Myocyte (in vitro differentiated cells): ENCODE data around the gene TEAD4. TPM values are rescaled to one million over a fixed set of nuclear protein-coding genes. Genes with fewer than 3 reads are reported as not detected.

Experiments
- DNase-seq: peaks from one replicate; pipeline ENCODE4 v3.0.0-alpha.2; 2012; ENCODE audit warnings: low read depth
- total RNA-seq: library from RNA; depleted of rRNA; stranded (reverse); fragments of >200 nt; gene quantifications from 2 replicates; pipeline ENCODE4 v1.2.3, GENCODE V29; 2014

TEAD4 gene
- total RNA-seq, 1 donor from 2014 or later = 328 TPM

DNA sequence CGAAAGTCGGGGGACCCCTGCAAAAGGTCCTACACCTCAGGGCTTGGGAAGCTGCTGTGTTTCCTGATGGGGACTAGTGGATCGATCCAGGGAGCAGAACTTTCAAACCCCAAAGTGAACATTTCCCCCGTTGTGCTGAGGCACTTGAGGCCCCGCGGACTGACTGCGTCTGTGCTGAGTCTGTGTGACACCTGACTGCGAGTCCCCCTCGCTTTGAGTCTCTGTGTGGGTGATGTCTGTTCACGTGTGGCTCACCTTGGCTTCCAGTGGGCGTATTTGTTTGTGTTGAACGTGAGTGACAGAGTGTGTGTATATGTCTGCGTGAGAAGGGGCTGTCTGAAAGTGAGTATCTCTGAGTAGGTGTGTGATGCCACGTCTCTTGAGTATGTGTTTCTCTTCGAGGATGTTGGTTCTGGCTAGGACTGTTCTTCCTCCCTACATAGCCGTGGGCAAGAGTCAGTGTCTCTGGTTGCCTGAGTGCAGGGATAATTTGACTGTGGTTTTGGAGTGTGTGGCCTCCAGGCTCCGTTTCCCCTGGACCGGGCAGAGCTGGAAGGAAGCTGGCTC, 1.3 kb downstream of the TEAD4 start:
- peak; percentile 55 for DNase-seq

DNA sequence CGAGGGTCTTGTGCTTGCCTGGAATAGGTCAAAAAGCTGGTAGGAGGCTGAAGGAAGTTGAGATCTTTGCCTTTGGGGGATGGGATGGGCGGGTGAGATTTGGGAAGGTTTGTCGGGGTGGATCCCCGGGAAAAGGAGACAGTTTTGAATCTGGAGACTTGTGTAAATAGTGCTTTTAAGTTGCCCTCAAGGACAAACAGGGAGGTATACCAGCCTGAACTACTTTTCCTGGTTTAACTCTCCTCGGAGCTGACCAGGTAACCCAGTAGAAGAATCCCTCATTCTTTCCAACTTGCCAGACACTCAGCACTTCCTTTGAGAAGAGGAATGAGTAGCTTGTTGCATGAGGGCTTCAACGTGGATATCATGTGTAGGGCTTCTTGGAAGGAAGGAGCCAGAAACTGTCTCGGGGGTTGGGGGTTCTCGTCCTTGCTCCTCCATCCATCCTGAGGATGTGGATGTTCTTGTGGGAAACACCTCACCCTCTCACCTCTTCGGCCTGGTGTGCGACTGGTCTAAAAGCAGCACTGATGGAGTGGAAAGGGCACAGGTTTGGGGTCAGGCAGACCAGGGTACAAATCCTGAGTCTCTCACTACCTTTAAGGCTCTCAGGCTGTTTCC, 1.9 kb downstream of the TEAD4 start:
- DNase-seq = peak; percentile 44

DNA sequence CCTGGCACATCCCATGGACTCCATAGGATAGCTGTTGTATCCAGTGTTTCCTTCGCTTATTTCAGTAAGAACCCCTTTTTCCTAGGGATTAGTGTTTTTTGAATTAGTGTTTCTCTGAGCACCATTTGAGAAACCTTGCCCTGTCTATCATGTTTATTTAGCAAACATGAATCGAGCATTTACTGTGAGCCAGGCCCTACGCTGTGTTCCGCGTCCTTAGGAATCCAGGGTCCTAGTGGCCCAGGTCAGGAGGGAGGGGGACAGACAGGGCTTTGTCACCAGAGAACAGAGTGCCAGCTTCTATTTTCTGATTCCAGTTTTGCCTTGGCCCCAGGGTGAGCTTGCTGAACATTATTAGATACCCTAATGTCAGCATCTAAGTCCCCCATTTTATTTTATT, 2.5 kb downstream of the TEAD4 start:
- DNase-seq = peak; percentile 48

DNA sequence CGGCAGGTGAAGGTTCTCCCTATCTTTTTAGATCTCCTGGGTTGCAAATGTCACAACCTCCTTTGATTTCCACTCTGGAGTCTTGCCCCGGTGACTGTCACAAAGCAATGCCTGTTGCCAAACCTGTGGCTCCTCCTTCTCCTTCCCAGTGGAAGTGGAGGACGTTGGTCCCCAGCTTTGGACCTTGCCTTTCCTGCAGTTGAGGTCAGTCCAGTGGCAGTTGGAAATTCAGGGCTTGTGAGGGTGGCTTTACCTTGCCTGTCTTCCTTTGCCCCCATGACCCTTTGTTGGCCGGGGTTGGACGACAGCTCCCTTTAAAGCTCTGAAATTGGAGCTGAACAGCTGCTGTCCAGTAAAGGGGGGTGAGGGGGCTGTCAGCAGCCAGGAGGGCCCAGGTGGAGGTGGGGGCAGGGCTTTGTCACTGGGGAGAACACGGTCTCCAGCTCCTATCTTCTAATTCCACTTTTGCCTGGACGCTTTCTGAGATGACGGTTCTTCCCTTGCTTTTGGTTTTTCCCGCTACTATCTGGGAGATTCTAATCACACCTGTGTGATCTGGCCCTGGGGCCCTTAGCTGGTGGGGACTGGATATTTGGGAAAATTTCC, 4.1 kb downstream of the TEAD4 start:
- DNase-seq = peak; percentile 79

DNA sequence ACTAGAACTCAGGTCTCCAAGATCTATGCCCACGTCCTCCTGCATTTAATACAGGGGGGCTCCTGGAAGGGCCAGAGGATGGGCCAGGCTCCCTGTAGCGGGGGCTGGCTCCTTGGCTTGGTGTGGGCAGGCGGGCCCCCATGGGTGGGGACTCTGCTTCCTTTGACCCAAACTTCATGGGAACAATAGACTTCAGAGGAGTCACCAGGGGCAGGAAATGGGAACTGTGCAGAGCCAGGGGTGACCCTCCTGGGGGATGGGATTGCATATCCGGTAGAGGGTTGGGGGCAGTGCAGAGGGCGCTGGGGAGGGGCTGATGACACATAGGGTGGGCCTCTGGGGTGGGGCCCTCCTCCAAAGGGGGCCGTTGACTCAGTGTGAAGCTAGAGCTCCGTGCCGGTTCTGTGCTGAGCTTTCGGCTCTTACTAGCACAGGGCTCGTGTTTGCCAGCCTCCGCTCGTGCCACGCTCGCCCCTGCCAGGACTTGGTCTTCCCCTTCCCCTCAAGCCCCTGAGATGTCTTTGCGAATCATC, 4.6 kb downstream of the TEAD4 start:
- peak; percentile 59 for DNase-seq

DNA sequence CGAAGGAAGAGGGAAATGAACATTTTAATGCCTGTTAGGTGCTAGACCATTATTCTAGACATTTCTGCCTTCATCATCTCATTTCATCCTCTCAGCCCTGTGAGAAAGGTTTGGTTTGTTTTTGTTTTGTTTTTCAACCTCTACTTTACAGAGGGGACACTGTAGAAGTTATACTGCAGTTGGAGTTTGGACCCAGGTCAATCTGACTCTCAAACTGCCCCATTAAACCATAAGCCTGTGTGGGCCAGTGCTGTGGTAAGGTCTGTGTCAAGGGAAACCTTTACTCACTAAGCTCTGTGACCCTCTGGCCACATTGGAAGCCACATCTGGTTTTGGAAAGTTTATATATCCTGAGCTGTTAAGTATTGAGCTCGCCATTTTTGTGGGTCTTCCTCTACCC, 8.5 kb downstream of the TEAD4 start:
- peak; percentile 47 for DNase-seq

DNA sequence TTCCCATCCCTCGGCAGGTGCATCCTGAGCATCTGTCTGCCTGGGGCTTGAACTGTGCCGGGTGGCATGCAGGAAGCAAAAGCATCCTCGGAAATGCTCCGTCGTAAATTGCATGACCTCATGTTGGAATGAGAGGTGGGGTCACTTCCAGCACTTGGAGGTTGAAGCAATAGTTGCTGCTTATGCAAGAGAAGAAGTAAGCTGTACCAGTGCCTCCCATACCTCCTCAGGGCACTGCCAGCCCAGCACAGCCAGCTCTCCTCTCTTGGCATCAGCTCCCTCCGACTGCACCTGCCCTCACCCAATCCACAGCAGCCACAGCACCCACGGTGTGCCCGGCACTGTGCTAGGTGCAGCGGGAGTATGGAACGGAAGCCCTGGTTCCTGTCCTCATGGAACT, 11.5 kb downstream of the TEAD4 start:
- no peak for DNase-seq

DNA sequence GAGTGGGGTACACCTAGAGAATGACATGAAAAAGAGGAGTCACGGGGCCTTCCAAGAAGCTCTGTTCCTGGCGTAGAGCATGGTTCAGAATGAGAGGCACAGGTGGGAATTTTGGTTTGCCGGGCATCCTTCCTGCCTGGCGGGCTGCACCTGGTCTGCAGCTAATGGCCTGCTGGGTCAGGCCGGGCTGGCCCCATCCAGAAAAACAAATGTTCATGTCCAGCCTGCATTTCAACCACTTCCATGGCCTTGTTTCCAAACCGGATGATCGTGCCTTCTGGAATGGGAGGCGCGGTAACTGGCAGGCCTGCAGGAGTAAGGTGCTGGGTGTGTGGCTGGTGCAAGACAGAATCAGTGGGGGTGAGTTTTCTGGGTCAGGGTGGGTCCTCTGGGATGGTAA, 14.4 kb downstream of the TEAD4 start:
- peak; percentile 73 for DNase-seq

DNA sequence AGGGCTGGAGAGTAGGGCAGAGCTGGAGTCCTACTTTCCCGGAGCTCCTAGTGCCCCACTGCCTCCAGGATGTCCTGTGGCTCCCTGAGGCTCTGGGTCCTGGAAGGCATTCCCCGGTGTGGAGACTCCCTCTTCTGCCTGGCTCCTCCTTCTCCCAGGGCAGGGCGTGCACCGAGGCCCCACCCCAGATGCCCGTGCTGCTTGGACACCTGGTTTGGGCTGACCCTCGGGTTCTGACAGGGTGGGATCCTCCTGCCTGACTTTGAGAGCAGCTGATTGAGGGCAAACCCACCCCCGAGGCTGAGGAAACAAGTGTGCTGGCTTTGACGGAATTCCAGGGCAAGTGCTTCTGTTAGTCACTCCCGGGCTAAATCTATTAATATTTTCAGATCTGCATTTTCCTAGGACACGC, 15.4 kb downstream of the TEAD4 start:
- DNase-seq = peak; percentile 97

DNA sequence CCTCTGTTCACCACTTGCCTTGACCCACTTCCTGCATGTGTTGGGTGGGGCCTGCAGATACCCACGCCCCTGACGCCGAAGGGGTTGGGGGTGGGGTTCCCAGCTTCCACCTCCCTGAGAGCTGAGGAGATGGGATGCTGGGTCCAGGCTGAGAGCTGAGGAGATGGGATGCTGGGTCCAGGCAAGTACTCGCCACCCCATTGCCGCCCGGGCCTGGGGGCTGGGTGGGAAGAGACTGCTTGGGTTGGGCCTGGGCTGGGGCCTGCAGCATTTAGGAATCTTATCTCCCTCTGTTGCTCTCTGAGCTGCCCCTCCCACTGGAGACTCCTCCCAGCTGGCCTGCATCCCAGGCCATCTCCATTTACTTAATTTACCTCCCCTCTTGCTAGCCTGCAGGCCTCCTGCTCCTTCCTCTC, 17.4 kb downstream of the TEAD4 start:
- peak; percentile 59 for DNase-seq

DNA sequence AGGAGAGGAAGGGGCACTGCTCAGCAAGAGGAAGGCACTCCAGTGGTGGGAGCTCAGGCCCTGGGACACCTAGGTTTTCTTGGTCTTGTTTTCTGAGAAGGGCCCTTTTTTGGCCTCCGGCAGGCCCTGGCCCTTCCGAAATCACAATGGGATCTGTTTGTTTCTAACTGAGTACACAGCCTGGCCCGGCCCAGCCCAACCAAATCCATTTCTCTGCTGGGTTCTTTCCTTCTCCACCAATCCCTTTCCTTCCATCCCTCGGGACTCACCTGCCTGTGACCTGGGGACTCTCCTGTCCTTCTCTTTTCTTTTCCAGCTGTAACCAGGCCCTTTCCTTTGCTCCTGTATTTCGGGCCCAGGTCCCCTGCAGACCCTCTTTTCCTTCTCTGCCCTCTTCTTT, 18.6 kb downstream of the TEAD4 start:
- DNase-seq = no peak

DNA sequence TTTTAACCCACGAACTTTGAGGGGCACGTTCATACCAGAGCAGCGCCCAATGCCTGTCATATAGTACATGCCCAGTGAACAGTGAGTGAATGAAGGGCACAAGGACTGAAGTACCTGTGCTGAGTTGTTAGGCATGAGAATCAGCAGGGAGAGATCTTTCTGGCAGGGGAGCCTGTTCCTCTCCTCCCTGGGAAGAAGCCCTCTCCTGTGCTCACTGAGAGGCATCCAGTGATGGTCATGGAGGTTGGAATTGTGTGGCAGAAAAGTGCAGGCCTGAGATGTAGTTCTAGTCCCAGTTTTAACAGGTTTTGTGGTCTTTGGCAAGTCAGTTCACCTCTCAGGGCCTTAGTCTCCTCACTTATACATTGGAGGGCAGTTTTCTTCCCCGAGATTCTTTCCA, 20.6 kb downstream of the TEAD4 start:
- DNase-seq = no peak

DNA sequence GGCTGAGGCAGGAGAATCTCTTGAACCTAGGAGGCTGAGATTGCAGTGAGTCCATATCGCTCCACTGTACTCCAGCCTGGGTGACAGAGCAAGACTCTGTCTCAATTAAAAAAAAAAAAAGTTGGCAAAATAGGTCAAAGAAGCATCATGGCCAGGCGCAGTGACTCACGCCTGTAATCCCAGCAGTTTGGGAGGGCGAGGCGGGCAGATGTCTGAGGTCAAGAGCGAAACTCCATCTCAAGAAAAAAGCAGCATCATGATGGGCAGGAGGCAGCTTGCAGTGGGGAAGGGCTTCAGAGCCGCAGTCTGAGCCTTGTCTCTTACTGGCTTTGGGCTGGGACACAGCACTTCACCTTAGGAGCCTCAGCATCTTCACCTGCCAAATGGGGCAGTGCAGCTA, 21.4 kb downstream of the TEAD4 start:
- DNase-seq = peak; percentile 72

DNA sequence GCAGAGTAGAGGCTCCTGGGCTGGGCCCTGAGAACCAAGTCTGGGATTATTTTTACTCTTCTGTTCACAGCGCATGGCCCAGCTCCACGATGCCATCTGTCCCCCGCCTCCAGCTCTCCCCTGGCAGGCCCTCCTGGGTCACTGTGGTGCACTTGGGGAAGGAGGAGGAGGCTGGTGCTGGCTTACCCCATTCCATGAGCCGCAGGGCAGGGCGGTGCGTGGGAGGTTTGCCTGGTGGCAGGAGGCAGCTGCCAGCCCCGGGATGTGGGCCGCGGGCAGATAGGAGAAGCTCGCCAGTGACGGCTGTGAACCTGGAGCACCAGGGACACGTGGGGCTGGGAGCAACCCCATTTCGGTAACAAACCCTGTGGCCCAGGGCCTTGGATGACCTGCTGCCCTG, 23.2 kb downstream of the TEAD4 start:
- DNase-seq = peak; percentile 97

DNA sequence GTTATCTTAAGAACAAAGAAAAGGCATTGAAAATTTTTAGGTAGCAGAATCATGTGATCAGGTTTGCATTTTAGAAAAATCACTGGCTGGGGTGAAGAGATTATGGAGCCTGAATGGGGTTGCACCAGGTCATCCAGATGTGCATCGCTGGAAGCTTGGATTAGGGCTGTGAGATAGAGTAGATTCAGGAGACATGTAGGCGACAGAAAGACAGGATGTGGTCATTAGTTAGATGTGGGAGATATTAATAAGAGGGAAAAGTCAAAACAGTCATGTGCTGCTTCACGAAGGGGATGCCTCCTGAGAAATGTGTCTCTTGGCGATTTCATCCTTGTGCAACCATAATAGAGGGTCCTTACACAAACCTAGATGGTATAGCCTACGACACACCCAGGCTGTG, 25.1 kb downstream of the TEAD4 start:
- no peak for DNase-seq

DNA sequence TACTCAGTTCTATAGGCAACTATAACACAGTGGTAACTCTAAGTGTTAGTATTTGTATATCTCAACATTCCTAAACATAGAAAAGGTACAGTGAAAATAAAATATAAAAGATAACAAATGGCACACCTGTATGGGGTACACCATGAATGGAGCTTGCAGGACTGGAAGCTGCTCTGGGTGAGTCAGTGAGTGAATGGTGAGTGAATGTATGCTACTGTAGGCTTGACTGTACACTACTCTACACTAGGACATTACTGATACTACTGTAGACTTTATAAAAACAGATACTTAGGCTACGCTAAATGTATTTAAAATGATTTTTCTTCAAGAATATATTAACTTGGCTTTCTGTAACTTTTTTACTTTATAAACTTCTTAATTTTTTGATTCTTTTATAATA, 25.5 kb downstream of the TEAD4 start:
- no peak for DNase-seq

DNA sequence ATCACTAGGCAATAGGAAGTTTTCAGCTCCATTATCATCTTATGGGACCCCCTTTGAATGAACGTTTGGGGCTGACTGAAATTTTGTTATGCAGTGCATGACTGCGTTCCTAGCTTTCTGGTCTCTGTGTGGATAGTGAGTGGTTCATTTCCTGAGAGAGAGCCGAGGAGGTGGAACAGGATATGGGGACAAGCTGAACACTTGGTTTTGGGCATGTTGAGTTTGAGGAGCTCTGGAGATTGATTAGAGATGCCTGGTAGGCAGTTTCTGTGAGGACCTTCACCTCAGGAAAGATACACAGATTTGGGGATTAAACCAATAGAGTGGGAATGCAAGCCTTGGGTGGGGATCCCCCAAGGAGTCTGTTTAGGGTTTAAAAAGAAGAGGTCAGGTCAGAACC, 27.7 kb downstream of the TEAD4 start:
- DNase-seq = no peak

DNA sequence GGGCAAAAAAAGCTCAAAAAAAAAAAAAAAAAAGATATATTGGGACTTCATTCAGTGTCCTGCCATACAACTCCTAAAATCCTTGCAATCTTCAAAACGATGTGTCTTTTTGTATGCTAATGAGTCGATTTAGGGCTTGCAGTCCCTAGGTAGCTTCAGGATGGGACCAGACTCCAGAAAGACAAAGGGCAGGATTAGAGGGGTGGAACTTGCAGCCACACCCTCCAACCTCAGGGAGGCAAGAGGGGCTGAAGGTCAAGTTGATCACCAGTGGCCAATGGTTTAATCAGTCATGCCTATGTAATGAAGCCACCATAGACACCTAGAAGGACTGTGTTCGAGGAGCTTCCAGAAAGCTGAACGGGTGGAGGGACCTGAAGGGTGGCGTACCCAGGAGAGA, 29.3 kb downstream of the TEAD4 start:
- DNase-seq = no peak

DNA sequence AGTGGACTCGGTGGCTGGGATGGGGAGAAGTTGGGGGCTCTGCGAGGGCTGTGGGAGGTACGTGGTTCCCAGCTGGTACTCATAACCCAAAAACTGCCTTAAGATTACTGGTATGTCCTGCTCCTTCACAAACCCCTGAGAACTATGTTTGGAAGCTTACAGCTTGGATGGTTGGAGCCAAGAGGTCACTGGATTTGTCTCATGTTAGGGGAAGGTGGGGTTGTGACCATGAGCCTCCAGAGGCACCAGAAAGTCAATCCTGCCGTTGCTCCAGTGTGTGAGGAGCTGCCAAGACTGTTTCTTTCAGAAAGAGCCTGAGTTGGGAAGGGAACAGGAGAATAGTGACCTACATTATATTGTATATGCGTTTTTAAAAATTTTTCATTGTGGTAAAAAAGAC, 33.5 kb downstream of the TEAD4 start:
- no peak for DNase-seq

DNA sequence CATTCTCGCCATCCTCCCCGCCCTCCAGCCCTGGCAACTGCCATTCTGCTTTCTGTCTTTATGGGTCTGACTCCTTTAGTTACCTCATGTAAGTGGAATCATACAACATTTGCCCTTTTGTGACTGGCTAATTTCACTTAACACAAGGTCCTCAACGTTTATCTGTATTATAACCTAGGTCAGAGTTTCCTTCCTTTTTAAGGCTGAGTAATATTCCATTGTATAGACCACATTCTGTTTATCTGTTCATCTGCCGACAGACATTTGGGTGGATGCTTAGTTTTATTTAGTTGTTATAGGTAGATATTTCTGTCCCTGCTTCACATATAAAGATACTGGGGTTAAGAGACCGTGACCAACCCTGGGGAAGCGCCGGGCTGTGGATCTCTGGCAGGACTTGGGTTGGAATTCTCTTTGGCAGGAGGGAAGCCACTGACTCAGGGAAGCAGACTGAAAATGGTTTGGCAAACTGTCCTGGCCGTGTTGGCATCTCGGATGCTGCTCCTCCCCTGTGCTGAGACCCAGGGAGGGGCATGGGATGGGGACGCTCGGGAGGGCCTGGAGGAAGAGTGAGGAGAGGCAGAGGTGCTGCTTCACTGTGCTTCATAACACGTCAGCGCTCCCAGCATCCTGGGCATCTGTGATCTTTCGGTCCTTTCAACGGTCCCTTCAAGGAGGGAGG, 38.9 kb downstream of the TEAD4 start:
- peak; percentile 72 for DNase-seq

DNA sequence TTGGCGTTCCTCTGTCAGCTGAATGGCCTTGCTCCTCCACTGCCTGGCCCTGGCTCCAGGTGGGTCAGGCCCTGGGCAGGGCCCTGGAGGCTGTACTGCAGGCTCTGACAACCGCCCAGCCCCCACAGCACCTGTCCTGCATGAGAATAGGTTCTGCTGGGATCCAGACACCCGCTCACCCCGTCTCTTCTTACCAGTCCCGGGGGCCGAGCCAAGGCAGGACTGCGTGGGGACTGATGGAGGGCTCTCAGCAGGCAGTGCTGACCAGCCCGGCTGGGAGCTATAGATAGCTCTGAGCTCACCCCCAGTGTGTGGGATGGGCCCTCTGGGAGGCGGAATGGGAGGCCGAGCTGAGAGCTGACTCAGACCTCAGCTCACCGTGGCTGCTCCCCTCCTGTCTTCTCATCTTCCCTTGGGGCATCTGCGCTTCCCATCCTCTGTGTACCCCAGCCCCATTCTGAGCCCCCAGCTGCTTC, 39.6 kb downstream of the TEAD4 start:
- DNase-seq = peak; percentile 98

DNA sequence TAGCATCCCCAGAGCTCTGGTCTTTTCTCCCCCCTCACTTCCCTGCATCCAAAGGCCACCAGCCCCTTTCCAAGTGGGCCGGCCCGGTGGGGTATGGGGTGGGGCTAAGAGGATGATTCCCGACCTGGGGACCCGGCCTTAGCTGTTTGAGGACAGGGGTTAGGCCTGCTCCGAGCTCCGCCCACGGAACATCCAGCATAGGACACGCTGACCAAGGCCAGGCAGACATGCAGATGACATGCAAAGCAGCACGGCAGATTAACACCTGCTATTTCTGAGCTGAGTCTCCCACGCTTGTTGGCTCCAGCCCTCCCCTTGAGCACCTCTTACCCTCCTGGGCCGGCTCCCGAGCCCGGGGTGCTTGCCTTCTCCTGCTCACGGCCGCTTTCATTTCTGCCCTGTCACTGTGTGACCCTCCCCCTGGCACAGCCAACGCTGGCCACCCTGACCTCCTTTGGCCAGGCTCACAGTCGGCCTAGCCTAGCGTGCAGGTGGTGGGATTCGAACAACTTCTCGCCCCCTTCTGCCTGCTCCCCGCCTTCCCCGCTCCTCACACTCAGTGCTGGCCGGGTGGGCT, 40.2 kb downstream of the TEAD4 start:
- DNase-seq = peak; percentile 73
